GM21786 (cell line): ENCODE data around the gene GABBR1.
A peak's percentile ranks its signal among the peaks of the same experiment; 100 is the strongest.

ENCODE experiments used
- ATAC-seq: cut with Tn5 transposase; IDR thresholded peaks from one replicate; pipeline ENCODE4 v1.9.1; 2021; ENCODE audit not compliant: unreplicated experiment

GABBR1 gene

GRCh38 chr6:29577544-29577943 is 55.4 kb downstream of the GABBR1 start:
- ATAC-seq, result no peak

- ATAC-seq, result no peak
Measured at GRCh38 chr6:29576056-29576455, 56.9 kb downstream of the GABBR1 start.

GRCh38 chr6:29567991-29568390 is 65.0 kb downstream of the GABBR1 start:
- no peak for ATAC-seq

GRCh38 chr6:29567541-29567940 is 65.4 kb downstream of the GABBR1 start:
- no peak for ATAC-seq

- no peak for ATAC-seq
Measured at GRCh38 chr6:29566856-29567255, 66.1 kb downstream of the GABBR1 start.

GRCh38 chr6:29564875-29565274 is 68.1 kb downstream of the GABBR1 start:
- no peak for ATAC-seq

- no peak for ATAC-seq
Measured at GRCh38 chr6:29563435-29563965, 69.5 kb downstream of the GABBR1 start.

GRCh38 chr6:29561606-29562181 is 71.3 kb downstream of the GABBR1 start:
- ATAC-seq, result no peak

- ATAC-seq, result no peak
Measured at GRCh38 chr6:29561091-29561490, 71.9 kb downstream of the GABBR1 start.

GRCh38 chr6:29559524-29560287 is 73.3 kb downstream of the GABBR1 start, which contains the start of gene UBD:
TSS of gene UBD (minus strand) at chr6:29559732. CDS start at chr6:29559701, 31 bp downstream.
- no peak for ATAC-seq

GRCh38 chr6:29558439-29559079 is 74.4 kb downstream of the GABBR1 start:
- no peak for ATAC-seq

GRCh38 chr6:29557320-29557719 is 75.7 kb downstream of the GABBR1 start:
- no peak for ATAC-seq

- ATAC-seq, result no peak
Measured at GRCh38 chr6:29554764-29555163, 78.2 kb downstream of the GABBR1 start.

GRCh38 chr6:29553268-29554057 is 79.5 kb downstream of the GABBR1 start:
- ATAC-seq, result peak; percentile 37

GRCh38 chr6:29552512-29553051 is 80.4 kb downstream of the GABBR1 start:
- ATAC-seq, result peak; percentile 83

- no peak for ATAC-seq
Measured at GRCh38 chr6:29547573-29547972, 85.4 kb downstream of the GABBR1 start.

- ATAC-seq, result no peak
Measured at GRCh38 chr6:29537714-29538403, 95.1 kb downstream of the GABBR1 start.

- ATAC-seq, result no peak
Measured at GRCh38 chr6:29532320-29532951, 100.5 kb downstream of the GABBR1 start.

- peak; percentile 63 for ATAC-seq
Measured at GRCh38 chr6:29531668-29532067, 101.3 kb downstream of the GABBR1 start.
